HG02571 (cell line): Measurements from ENCODE around the gene PDE6C.

Source experiments
- ATAC-seq: cut with Tn5 transposase; IDR thresholded peaks from one replicate; pipeline ENCODE4 v1.9.1; 2021; ENCODE audit warnings: mild to moderate bottlenecking, moderate library complexity; ENCODE audit not compliant: unreplicated experiment

Gene PDE6C

GRCh38 chr10:93612311-93612710 lies at the start of gene PDE6C:
Gene PDE6C (plus strand): TSS chr10:93612537. CDS start chr10:93612726, 189 bp downstream.
- no peak for ATAC-seq

- ATAC-seq = no peak
Observed at GRCh38 chr10:93565446-93565845, 46.9 kb upstream of the PDE6C start.

DNA sequence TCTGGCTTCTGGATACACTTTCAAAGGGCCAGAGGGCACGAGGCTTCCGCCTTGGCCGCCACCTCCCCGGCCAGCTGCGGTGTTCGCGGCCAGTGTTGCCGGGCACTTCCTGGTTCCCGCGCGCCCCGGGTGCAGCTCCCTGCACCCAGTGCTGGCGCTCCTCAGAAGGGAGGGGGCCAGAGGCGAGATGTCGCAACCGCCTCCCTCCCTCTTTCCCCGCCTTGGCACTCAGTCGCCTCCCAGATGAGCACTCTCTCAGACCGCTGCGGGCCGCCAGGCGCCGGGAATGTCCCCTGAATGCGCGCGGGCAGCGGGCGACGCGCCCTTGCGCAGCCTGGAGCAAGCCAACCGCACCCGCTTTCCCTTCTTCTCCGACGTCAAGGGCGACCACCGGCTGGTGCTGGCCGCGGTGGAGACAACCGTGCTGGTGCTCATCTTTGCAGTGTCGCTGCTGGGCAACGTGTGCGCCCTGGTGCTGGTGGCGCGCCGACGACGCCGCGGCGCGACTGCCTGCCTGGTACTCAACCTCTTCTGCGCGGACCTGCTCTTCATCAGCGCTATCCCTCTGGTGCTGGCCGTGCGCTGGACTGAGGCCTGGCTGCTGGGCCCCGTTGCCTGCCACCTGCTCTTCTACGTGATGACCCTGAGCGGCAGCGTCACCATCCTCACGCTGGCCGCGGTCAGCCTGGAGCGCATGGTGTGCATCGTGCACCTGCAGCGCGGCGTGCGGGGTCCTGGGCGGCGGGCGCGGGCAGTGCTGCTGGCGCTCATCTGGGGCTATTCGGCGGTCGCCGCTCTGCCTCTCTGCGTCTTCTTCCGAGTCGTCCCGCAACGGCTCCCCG lies 45.7 kb upstream of the PDE6C start, which contains the start of gene FFAR4:
FFAR4 (plus strand) TSS at position 231 of the 842 bp plus-strand sequence; CDS start at position 287, 56 bp downstream.
- no peak for ATAC-seq

GRCh38 chr10:93567277-93568104 lies 44.8 kb upstream of the PDE6C start:
- ATAC-seq = no peak

GRCh38 chr10:93568105-93568390 lies 44.3 kb upstream of the PDE6C start:
- no peak for ATAC-seq

DNA sequence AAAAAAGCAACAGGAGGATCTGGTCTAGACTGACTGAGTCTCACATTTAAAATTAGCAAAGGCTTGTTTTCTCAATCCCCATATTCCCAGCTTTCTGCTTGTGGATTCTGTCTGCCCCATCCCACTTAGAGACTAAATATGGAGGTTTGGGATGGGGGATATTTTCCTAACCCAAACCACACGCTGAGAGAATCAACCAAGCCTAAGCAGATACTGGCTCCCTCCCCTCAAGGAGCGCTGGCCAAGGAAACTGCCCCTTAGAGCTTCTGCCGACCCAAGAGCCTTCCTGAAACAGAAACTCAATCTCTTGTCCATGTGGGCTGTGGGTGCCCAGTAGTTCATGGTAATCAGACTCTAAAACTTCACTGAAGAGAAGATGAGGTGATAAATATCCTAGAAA lies 42.0 kb upstream of the PDE6C start:
- ATAC-seq = no peak

GRCh38 chr10:93572606-93573005 lies 39.7 kb upstream of the PDE6C start:
- no peak for ATAC-seq

DNA sequence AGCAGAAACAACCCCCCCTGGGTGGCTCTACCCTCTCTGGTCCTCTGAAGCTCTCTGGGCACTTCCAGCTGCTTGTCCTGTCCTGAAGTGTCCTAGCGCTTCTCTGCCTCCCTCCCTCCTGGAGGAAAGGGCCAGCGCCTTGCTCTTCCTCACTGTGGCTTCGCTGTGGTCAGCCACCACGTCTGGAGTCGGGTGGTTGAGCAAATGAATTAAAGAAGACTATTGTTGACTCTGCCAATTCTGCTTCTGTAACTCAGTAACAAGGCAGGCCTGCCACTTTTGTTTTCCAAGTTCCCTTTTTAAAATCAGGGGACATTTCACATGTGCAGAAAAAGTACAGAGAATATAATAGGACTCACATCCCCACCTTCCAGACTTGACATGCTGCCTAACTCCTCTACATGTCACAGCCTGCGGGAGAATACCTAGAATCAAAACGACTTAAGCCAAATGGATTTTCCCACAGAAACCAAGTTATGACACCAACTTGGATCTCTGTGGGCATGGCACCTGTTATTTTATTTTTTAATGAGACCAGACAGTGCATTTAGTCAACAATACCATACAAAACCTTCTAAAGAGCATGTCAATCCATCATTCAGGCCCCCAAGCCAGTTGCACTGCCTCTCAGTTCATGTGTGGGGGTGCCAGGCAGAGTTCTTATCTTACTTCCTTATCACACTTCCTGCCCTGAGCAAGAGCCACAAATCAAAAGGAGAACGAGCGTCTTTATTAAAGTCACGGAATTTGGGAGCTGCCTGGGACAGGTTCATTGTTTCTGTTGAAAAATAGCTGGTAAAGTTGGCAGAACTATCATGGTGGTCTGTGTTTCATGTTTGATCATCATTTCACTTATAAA lies 39.1 kb upstream of the PDE6C start:
- no peak for ATAC-seq

GRCh38 chr10:93573924-93574323 lies 38.4 kb upstream of the PDE6C start:
- no peak for ATAC-seq

- ATAC-seq = no peak
Observed at GRCh38 chr10:93576888-93577287, 35.4 kb upstream of the PDE6C start.

- ATAC-seq = no peak
Observed at GRCh38 chr10:93577565-93577964, 34.8 kb upstream of the PDE6C start.

GRCh38 chr10:93579089-93579488 lies 33.2 kb upstream of the PDE6C start:
- no peak for ATAC-seq

DNA sequence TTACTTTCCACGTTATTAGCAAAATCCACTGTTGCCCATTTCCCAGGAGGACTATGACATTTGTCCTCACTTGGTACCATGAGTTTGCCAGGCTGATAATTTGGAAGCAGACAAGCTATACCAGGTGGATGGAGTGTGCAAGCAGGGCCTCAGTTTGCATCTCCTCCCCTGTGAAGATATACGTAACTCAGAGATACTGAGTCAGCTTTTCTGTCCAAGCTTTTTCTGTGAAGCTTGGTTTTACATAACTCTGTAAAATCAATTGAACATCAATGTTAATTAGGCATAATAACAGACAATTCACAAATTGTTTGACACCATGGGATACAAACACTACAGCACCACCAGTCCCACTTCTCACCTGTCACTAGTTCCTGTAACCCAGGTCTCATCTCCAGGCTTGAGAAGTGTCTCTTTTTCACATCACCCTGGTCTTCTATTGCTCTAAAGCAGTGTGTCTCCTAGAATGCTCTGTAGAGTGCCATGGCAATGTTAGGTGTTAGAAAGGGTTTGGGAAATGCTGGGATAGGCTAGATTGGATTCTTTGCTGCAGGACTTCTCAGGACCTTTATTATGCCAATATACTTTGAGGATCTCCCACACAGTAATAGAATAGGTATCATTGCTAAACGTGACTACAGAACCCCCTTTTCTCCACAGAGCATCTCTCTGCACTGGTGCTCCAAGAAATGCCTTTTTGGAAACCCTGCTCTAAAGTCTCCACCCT lies 32.2 kb upstream of the PDE6C start:
- ATAC-seq = no peak

- no peak for ATAC-seq
Observed at GRCh38 chr10:93580828-93581227, 31.5 kb upstream of the PDE6C start.

GRCh38 chr10:93584445-93584844 lies 27.9 kb upstream of the PDE6C start:
- ATAC-seq = no peak

DNA sequence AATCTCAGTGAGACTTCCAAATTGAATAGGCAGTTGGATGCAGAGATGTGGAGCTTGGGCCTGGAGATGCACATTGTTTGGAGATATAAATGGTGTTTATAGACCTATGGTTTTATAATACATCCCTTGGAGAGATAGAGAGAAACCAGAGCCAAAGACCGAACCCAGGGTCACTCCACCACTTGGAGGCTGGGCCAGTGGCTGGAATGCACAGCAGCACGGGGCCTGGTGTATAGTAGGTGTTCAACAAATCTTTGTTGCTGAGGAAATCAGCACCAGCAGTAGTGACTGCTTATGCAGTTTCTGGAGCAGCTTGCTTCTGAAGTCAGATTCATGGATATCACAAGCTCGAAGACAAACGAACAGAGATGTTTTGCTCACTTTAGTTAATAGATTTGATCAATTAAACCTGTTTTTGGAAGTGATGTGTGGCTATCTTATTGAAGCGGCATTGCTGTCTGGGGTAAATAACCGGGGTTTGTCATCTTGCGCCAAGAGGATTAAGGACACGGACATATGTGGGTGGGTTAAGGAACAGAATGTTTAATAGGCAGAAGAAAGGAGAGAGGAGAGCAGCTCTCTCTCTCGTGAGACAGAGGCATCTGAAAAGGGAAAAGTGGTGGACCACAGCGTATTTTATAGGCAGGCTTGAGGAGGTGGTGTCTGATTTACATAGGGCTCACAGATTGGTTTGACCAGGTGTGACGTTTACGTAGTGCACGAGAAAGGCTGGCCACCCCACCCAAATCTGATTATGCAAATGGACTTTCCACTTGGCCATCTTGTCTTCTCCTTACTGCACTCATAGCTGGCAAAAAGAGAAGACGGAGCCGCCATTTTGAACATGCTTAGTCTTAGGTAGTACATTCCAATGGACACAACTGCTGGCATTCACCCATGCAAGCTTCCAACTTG lies 22.4 kb upstream of the PDE6C start:
- no peak for ATAC-seq

DNA sequence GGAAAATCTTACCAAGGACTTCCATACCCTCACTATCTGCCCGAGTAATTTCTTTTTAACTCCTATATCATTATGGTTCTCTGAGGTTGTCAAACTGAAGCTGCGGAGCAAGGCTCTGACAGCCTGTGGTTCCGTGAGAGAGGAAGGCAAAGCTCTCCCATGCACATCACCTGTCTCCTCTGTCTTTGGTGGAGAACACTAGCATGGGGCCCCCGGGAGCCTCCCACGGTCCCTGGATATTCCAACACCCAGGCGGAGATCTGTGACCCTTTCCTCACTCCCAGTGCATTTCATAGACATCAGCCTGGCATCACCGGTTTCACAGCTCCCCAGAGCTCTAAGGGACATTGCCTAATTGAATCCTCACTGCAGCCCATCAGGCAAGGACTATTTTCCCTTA lies 21.7 kb upstream of the PDE6C start:
- no peak for ATAC-seq

DNA sequence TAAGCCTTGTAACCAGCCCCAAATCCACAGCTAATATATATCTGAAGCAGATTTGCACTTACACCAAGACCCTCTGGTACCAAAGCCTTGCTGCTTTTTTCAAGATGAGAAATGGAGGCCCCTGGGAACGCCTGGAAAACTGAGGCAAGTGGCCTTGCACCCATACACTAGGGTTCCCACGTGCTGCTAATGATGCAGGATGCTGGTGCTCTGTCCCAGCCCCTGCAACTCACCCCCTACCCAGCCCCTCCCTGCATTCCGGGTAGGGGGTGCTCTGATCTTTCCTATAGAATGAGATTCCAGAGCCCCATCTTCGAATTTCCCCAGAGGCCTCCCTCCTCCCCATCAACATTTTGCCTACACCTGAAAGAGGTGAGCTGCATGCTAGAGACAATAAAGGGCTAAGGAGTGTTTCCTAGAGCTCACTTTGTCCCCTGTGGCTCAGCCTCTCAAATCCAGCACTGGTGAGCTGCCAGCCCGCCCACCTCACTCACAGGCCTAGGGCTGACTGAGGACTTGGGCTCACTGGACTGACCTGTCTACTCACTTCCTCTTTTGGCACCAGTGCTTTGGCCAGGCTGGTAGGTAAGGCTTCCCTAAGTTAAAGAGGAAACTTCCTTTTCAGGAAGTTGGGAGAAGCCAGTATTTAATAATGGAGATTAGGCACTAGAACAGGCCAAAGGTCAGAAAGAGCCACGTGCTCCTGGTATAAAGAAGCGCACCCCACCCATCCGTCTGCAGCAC lies 21.1 kb upstream of the PDE6C start:
- no peak for ATAC-seq

DNA sequence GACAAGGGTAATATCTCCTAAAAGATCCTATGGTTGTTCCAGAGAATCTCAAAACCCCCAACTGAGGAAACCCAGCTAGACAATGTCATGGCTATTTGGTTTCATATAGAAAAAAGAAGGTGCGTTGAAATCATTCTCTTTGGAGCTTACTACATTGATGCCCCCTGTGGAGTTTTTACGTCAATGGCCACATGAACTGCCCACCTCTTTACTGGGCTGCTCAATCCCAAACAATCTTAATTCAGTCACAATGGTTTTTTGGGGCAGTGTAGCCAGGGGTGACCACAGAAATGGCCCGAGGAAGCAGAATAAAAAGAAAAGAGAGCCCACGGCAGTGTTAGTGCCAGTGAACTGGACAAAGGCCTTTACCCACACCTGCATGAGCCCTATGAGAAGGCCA lies 19.1 kb upstream of the PDE6C start:
- no peak for ATAC-seq
